Stimulated activated CD8-positive, alpha-beta memory T cell treated with anti-CD3 and anti-CD28 coated beads, Interleukin-4, amount 100 ng/mL, for 4 hours (primary cell): ENCODE data around the gene RGCC.

Experiments
- DNase-seq, 2 donors: peaks; one replicate each; pipeline ENCODE4 v3.0.0-alpha.2; 2020; ENCODE audit warnings: low read depth in 2 of 2, low spot score in 1 of 2

Gene RGCC

DNA sequence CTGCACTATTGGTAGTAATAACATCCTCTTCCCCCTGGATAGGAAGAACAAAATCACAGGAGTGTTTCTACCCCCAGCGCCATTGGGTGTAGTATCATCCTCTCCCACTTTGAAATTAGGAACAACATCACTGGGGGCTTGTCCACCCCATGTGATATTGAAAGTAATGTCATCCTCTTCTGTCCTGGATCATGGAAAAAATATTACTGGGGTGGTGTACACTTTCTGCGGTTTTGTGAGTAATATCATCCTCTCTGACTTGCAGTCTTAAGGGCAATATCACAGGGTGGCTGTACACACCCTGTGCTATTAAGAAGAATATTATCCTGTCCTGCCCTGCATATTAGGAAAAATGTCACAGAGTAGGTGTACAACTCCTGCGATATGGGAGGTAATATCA, 4.9 kb upstream of the RGCC start:
- no peak for DNase-seq

DNA sequence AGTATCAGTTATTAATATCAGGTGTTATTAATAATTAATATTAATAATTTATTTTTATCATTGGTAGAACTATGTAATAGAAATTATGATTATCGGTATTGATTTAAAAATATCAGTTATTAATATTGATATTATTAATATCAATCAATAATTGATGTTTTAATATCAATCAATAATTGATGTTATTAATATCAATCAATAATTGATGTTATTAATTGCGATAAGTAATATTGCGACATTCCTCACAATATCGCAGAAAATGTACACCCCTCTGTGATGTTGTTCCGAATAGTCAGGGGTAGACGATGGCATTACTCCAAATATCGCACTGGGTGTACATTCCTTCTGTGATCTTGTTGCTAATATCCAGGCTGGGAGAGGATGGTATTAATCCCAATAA, 3.7 kb upstream of the RGCC start:
- DNase-seq, result no peak

DNA sequence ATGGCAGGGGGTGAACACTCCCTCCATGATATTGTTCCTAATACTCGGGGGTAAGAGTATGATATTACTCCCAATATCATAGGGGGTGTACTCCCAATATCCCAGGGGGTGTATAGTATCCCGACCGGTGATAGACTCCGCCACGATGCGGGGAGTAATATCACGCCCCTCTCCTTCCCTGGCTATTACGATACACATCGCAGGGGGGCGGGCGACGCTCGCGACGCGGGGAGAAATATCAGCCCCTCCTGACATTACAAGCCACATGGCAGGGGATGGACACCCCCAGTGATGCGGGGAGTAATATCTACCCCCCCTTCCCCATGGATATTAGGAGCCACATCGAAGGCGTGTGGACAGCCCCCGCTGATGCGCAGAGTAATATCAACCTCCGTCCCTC, 3.2 kb upstream of the RGCC start:
- DNase-seq, result no peak

DNA sequence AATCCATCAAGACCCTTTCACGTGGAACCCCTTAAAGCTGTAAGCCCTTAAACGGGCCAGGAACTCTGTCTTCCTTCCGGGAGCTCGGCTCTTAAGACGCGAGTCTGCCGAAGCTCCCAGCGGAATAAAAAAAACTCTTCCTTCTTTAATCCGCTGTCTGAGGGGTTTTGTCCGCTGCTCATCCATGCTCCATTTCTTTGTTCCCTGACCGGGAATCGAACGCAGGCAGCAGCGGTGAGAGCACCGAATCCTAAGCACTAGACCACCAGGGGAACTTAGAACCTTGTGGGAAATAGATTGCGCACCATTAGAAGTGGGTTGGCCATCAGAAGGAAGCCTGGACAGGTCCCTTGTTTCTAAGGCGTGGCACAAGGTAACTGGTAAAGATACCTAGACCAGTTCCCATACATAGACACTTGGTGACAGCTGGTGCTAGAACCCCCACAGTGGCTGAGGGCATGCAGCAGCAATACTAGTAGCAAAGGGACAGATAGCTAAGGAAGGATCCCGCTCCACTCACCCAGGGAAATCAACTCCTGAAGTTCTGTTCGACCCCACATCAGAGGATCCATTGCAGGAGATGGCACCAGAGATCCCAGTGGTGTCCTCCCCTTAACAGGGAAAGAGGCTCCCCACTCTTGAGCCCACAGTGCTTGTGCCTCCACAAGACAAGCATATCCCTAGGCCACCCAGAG, 1.5 kb upstream of the RGCC start:
- no peak for DNase-seq

DNA sequence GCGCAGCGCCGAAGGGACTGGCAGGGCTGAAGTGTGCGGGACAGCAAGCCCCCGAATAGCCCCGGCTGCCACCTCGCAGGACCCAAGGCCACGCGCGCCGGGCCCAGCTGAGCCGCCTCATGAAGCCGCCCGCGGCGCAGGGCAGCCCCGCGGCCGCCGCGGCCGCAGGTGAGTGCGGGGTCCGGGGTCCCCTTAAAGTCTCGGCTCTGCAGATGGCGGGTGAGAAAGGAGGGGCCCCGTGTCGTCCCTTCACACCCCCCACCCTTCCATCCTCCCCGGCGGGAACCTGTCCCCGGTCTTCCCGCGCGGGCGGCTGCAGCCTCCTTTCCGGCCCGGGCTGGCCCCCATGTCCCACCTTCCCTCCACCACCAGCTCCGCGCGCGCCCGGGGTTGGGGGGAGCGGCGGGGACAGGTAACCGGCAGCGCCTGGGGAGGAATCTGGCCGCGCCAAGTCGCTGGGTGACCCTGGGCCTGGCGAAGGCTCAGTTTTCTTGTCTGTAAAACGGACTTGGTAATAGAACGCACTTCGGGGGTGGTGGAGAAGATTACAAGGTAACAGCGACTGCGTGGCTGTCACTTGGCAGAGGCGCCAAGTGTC, 338 bp downstream of the RGCC start:
- DNase-seq, result peak in 1 of 2 donors; percentile 12

DNA sequence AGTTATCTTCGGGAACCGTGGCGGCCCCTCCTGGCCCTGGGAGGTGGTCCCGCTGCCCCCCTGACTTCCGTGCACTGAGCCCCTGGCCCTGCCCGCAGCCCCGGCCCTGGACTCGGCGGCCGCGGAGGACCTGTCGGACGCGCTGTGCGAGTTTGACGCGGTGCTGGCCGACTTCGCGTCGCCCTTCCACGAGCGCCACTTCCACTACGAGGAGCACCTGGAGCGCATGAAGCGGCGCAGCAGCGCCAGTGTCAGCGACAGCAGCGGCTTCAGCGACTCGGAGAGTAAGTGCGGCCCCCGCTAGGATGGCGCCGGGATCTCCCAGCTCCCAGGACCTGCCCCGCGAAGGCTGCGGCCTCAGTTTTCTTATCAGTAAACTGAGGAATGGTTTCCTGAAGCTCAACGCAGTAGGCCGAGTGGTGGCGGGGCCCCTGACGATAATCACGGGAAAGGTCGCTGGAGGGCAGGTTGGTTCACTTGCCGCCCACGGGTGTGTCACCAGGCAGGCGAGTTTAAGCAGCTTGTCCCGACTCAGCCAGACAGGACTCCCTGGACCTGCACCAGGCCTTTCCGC, 924 bp downstream of the RGCC start:
- peak in 1 of 2 donors; percentile 32 for DNase-seq

DNA sequence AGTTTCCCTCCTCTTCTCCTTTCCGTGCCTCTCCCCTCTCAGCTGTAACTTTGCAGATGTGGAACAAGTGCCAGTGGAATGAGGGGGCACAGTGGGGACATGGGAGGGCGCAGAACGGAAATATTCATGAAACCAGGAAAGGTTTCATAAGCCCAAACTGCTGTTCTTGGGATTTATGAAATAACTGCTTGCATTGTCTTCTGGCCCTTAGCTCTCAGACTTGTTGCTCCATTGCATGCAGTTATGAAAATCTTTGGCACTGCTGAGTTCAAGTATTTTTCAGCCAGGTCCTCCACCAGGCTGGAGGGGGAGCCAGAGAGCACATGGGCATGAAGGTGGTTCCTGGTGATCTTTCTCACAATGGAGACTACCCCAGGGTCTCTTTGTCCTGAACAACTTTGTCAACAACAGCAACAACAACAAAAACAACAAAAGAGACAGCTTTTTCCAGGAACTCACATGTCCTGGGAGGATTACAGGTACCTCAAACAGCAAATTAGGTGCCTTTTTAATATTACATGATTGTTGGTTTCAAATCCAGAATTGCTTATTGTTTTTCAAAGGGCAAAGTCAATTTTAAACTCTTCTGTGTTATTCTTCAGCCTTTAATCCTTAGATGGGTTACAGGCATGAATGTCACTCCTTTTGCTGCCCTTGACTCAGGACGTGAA, 1.5 kb downstream of the RGCC start:
- no peak for DNase-seq

DNA sequence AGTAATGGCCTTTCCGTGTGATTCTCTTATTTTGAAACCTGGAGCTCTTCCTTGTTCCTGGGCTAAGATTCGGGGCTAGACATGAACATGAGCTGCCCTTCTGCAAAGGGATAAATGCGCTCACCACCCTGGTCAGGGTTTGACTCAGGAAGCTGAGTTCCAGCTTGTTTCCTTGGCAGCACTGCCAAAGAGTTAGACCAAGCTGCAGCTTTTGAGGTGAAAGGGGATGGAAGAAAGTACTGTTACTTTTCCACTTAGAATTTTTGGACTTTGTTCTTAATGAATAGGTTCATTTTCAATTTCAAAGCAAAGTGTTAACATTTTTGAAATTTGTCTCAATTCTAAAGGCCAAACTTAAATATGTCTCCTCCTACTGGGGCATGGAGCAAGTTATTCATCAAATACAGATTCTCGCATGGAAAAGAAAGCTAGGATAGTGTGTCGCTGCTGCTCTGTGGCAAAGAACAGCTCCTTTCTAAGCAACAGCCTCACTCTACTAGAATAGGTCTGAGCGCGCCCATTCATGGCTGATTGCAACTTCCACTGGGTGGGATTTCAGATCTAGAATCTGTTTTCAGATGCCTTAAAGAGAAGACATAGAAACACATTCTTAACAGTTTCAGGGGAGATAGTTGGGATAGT, 2.2 kb downstream of the RGCC start:
- no peak for DNase-seq

DNA sequence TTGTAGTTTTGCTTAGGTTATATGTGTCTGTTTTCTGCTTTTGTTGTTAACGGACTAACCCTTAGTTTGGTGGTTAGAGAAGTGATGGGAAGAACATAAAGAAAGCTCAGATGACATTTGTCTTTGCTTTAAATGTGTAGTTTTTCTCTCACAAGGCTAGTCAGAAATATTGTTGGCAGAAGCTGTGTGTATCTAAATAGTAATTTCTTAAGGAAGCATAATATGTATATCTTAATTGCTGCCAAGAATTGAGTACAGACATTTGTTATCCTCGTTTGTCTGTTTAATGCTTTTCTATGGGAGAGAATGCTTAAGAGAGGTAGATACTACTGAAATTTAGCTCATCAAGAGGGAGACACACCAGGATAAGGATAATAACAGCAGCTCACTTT, 2.7 kb downstream of the RGCC start:
- DNase-seq, result no peak

DNA sequence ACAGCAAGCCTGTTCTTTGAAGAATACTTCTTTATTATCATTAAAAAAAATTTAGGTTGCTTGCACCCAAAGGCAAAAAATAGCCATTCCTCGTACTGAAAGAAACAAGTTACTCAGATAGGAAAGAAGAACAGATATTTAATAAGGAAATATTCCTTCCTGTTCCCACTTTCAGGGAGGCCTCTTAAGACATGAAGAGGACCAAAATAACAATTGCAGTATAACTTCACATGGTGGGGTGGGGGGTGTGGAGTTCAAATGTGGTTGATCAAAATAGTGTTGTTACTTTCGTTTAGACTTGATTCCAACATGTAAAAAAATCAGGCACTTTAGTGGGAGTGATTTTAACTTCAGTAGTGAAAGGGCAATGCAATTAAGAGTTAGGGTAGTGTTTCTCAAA, 3.6 kb downstream of the RGCC start:
- DNase-seq, result no peak

DNA sequence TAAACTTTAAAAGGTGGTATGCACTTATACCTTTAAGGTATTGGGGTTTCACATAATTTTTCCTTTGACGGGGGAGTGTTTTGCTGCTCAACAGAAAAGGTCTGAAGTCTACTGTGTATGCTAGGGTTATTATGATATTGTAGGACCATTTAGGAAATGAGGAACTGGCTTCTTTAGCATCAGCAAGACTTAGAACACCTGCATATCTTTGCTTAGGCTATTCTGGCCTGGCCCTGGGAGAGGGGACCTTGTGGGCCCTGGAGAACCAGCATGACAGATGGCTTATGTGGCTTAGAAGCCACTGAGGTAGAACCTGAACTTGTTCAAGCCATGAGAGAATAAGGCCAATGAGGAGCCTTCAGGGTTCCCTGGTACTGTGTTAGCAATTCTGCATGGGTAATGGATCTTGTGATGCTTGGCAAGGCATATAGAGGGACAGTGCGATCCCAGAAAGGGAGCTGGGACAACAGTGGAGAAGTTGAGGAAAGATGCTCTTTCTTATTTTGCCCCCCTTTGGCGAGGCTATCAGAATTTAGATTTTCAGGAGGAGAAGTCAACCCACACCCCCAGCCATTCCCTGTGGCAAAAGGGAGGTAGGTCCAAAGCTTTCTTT, 4.3 kb downstream of the RGCC start:
- no peak for DNase-seq

DNA sequence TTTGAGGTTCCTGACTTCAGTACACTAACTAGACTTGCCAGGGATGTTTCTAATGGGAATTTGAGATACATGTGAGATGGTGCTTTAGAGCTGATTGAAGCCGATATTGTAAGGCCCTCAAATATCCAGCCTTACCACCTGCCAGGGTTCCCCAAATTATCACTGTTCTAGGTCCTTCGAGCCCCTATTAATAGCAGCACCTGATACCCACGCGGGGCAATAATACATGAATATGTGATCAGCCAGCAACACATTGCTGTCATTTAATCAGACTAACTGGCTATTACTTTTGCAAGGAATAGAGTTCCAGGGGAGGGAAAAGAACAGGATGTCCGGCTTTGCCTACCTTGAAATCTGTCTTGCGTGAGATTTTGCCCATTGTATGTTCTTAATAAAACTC, 5.1 kb downstream of the RGCC start:
- no peak for DNase-seq

DNA sequence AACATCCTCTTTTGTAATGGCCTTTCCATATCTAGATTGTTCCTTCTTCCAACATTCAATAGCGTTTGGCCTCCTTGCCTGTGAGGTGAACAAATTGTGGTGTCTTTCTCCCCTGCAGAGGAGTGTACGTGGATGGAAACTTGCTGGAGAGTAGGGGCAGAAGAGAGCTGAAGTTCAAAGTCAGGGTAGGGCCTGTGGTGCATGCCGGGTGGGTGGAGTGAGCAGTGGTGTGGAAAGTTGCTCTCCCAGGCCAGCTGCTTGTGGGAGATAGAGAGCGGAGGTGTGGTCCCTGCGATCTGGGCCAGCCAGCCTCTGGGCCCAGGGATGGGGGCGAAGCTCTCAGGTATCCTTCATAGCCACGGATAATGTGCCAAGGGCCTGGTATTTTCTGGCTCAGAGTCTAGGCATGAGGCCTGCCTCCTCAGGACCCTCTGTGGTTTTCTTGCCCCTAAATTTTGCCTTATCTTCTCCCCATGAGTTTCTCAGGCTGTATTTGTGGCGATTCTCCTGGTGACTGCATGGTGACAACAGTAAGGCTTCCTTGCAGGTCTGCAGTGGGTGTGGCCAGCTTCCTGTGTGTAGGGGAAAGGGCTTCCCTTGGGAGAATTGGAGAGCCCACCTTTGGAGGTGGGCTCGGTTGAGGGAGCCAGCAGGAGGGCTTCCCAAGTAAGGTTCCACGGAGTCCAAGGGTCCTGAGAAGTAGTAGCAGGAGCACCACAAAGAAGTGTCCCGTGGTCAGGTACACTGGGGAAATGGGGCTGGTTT, 6.7 kb downstream of the RGCC start:
- DNase-seq, result peak in 1 of 2 donors; percentile 35

DNA sequence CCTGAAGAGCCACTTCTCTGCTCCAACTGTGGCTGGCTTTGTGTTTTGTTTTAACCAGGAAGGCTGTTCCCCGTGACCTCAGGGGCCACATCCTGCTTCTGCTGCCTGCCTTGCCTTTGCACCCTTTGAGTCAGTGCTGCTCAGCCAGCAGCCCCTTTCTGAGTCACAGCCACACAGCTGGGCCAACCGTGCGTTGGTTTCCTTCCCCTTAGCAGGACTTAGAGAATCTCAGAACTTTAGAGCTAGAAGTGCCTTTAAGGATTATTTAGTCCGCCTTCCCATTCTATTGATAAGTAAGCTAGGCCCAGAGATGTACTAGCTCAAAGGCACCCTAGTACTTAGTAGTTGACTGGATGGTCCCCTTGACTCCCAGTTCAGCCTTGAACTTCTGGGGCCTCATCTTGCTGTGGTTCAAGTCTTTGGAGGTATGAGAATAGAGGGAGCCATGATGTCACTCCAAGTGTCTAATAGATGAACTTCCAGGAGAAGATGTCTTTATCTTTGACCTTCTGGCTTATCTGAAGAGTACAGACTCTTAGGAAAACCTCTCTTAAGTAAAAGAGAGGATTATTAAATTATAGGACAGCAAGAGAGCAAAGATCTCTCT, 8.0 kb downstream of the RGCC start:
- peak; percentile 72 to 78 for DNase-seq

DNA sequence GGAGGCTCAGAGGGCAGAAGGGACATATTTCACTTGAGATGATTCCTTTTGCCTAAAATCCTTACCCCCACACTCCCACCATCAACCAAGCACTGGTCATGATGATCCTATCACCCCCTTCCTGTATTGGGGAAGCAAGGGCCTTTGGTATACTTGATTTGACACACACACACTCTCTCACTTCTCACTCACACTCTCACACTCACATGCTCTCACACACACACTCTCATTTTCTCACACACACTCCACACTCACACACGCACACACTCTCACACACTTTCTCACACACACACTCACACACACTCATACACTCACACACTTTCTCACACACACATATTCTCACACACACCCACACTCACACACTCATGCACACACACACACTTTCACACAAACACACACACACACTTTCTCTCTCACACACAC, 8.6 kb downstream of the RGCC start:
- no peak for DNase-seq

DNA sequence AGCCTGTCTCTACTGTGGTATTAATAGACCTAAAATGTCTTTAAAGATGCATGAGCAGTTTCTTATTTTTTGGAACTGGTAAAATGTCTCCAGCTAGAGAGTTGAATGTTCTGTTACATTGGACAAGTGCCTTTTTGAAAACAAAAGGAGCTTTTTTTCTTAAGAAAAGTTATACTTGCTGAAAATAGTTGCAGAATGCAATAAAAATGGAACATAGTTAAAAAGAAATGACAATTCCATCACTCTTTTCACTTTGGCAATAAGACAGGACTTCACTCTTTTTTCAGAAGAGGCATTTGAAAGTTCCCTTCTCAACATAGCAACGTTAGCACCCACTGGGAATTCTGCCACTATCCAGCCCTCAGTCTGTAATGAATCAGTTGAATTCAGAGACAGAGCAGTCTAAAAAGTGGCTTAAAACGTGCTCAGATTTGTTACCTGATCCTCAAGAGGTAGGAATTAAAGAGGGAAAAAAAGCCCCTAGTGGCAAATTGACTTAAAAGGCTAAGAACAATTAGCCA, 10.1 kb downstream of the RGCC start:
- DNase-seq, result no peak

DNA sequence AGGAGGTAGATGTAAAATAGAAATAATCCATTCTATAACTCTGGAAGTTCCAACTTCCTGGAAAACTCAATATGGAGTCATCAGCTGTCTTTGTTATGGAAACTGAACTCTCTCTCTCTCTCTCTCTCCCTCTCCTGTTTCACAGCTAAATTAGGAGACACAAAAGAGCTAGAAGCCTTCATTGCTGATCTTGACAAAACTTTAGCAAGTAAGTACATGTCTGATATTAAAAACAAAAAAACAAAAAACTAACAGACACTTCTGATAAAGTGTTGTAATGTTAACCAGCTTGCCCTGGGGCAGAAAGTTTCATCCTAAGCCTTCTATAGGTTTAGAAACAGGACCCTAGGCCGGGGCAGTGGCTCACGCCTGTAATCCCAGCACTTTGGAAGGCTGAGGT, 11.3 kb downstream of the RGCC start:
- DNase-seq, result no peak

DNA sequence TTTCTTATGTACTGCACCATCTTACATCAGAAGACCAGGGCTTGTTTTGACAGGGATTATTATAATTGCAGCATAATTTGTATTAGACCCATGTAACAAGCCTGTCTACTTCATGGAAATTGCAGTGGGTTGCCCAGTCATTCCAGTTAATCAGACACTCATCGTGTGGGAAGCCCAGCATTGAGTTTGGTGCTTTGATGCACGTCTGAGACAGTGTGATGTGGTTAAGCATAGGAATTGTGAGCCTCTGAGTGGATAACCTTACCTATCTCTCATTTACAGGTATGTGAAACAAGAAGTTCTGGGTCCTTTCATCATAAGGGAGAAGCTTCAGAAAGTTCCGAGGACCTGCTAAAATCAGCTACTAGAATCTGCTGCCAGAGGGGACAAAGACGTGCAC, 12.8 kb downstream of the RGCC start:
- no peak for DNase-seq

DNA sequence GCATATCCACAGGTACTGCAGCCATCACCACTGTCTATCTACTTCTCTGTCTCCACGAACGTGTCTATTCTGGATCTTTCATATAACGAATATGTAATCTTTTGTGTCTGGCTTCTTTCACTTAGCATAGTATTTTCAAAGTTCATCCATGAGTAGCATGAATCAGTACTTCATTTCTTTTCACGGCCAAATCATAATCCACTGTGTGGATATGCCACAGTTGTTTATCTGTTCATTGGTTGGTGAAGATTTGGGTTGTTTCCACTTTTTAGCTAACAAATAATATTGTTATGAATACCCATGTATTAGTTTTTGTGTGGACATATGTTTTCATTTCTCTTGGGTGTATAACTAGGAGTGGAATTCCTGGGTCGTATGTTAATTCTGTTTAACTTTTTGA, 14.4 kb downstream of the RGCC start:
- no peak for DNase-seq

DNA sequence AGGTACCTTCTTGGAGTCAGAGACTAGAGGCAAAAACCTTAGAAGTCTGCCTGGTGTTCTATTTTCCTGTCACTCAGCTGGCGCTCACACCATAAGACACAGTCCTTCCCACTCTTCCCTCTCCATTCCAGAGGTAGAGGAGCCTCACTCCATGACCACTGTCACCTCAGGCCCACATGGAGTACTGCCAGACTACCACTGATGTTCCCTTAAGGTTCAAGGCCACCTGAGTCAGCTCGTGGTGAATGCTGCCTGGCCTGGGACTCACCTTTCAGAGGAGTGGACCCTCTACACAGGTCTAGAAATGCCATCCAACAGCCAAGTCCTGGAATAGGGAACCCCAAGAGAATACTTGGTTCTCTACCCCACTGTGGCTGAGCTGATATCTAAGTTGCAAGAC, 29.9 kb downstream of the RGCC start:
- DNase-seq, result no peak
